Stromal cell of bone marrow (primary cell): ENCODE measurements around the gene CORO2B.
"Not testable (repeated sequence)": the region's sequence is repeated elsewhere in the genome, so short reads cannot be mapped to it uniquely, and the experiment has no call there.

Source experiments
- DNase-seq: peaks from one replicate; pipeline ENCODE4 v3.0.0-alpha.2; 2012; ENCODE audit warnings: low read depth

Gene CORO2B

GRCh38 chr15:68730976-68731897 lies 152.4 kb downstream of the CORO2B start:
- no peak for DNase-seq

- no peak for DNase-seq
These were observed 153.7 kb downstream of the CORO2B start for GRCh38 chr15:68732451-68732850.

- DNase-seq = peak; percentile 30
These were observed 154.9 kb downstream of the CORO2B start for GRCh38 chr15:68733666-68734065.

- DNase-seq = no peak
These were observed 155.6 kb downstream of the CORO2B start for GRCh38 chr15:68734352-68734751.

- DNase-seq = no peak
These were observed 156.1 kb downstream of the CORO2B start for GRCh38 chr15:68734881-68735280.

GRCh38 chr15:68735610-68736009 lies 156.8 kb downstream of the CORO2B start:
- no peak for DNase-seq

GRCh38 chr15:68739390-68740080 lies 160.7 kb downstream of the CORO2B start:
- no peak for DNase-seq

- DNase-seq = no peak
These were observed 164.5 kb downstream of the CORO2B start for GRCh38 chr15:68743256-68743655.

GRCh38 chr15:68749365-68749764 lies 170.6 kb downstream of the CORO2B start:
- DNase-seq = no peak

GRCh38 chr15:68749793-68750192 lies 171.0 kb downstream of the CORO2B start:
- no peak for DNase-seq

GRCh38 chr15:68751622-68752021 lies 172.8 kb downstream of the CORO2B start:
- DNase-seq = no peak

GRCh38 chr15:68755731-68756130 lies 176.9 kb downstream of the CORO2B start:
- DNase-seq = no peak

GRCh38 chr15:68759982-68760579 lies 181.3 kb downstream of the CORO2B start:
- not testable (repeated sequence) for DNase-seq

- DNase-seq = no peak
These were observed 184.3 kb downstream of the CORO2B start for GRCh38 chr15:68763063-68763462.

GRCh38 chr15:68764090-68764489 lies 185.3 kb downstream of the CORO2B start:
- DNase-seq = no peak

GRCh38 chr15:68765602-68766368 lies 187.0 kb downstream of the CORO2B start:
- DNase-seq = no peak

- no peak for DNase-seq
These were observed 189.0 kb downstream of the CORO2B start for GRCh38 chr15:68767833-68768232.

GRCh38 chr15:68768321-68768720 lies 189.5 kb downstream of the CORO2B start:
- DNase-seq = no peak

GRCh38 chr15:68769702-68770101 lies 190.9 kb downstream of the CORO2B start:
- no peak for DNase-seq

- no peak for DNase-seq
These were observed 191.4 kb downstream of the CORO2B start for GRCh38 chr15:68770216-68770615.

GRCh38 chr15:68773036-68773435 lies 194.2 kb downstream of the CORO2B start:
- DNase-seq = no peak

- no peak for DNase-seq
These were observed 195.3 kb downstream of the CORO2B start for GRCh38 chr15:68774120-68774519.
